CD4-positive, alpha-beta T cell (primary cell): ENCODE results near the gene ACSS2. TPM values are rescaled to one million over a fixed set of nuclear protein-coding genes. Genes with fewer than 3 reads are reported as not detected.

ENCODE experiments used
- ATAC-seq: fragments of 200-7000 bp; cut with Tn5 transposase; one replicate; pipeline ENCODE4 v1.10.0; 2022; ENCODE audit warnings: mild to moderate bottlenecking; ENCODE audit not compliant: poor library complexity
- CTCF ChIA-PET: fragments of 350-600 bp; sonication (Branson Sonifier 250); formaldehyde crosslinking; loops from one replicate; lab custom pipeline; 2021; ENCODE audit warnings: antibody characterized with exemption, inconsistent platforms; lab: Charles Lee
- POLR2A ChIA-PET: fragments of 350-600 bp; sonication (Branson Sonifier 250); formaldehyde crosslinking; loops from one replicate; lab custom pipeline; 2021; ENCODE audit warnings: antibody characterized with exemption, inconsistent platforms; lab: Charles Lee
- DNase-seq, 14 experiments: peaks; one replicate each; pipeline ENCODE4 v3.0.0-alpha.2; 2013 to 2020; ENCODE audit warnings: mixed read lengths in 2 of 14
- H3K27ac ChIP-seq, 2 donors: one replicate each; pipeline versions ENCODE4 v1.5.1 to v1.7.0; 2013; ENCODE audit warnings: low read length in 2 of 2, low read depth in 1 of 2, mild to moderate bottlenecking in 1 of 2
- H3K27me3 ChIP-seq, 2 experiments: 1 replicate in 1 of 2; 2 replicates in 1 of 2; pipeline versions ENCODE4 v1.6.1 to v1.7.0; 2013; ENCODE audit warnings: low read length in 2 of 2, control low read depth in 1 of 2, mild to moderate bottlenecking in 1 of 2, moderate library complexity in 1 of 2; ENCODE audit not compliant: insufficient read depth in 2 of 2, control insufficient read depth in 1 of 2
- H3K36me3 ChIP-seq: one replicate; pipeline ENCODE4 v1.6.1; 2013; ENCODE audit warnings: low read length, control low read depth; ENCODE audit not compliant: insufficient read depth
- H3K4me1 ChIP-seq: one replicate; pipeline ENCODE4 v1.6.1; 2013; ENCODE audit warnings: low read length, control low read depth; ENCODE audit not compliant: insufficient read depth
- H3K4me3 ChIP-seq: one replicate; pipeline ENCODE4 v1.5.1; 2013; ENCODE audit warnings: mild to moderate bottlenecking, low read length, moderate library complexity
- H3K9me3 ChIP-seq, 2 experiments: 1 replicate in 1 of 2; 2 replicates in 1 of 2; pipeline versions ENCODE4 v1.6.1 to v1.7.0; 2013; ENCODE audit warnings: low read length in 2 of 2, mild to moderate bottlenecking in 2 of 2, control low read depth in 1 of 2, moderate library complexity in 1 of 2; ENCODE audit not compliant: control insufficient read depth in 1 of 2, insufficient read depth in 1 of 2
- H3K27ac Mint-ChIP-seq: one replicate; pipeline ENCODE4 v1.8.0; 2020; ENCODE audit warnings: mixed read lengths
- H3K27me3 Mint-ChIP-seq: one replicate; pipeline ENCODE4 v1.8.0; 2021; ENCODE audit warnings: mixed read lengths
- H3K36me3 Mint-ChIP-seq: one replicate; pipeline ENCODE4 v1.8.0; 2021; ENCODE audit warnings: low read depth, mixed read lengths
- H3K4me1 Mint-ChIP-seq: one replicate; pipeline ENCODE4 v1.8.0; 2021; ENCODE audit warnings: low read depth, mixed read lengths
- H3K4me3 Mint-ChIP-seq: one replicate; pipeline ENCODE4 v1.8.0; 2020; ENCODE audit warnings: mild to moderate bottlenecking, mixed read lengths
- H3K9me3 Mint-ChIP-seq: one replicate; pipeline ENCODE4 v1.8.0; 2020; ENCODE audit warnings: mixed read lengths
- CTCF ChIP-seq: fragments of 200-600 bp; IDR thresholded peaks from one replicate; pipeline ENCODE4 v1.8.0; 2022; ENCODE audit warnings: antibody characterized with exemption, mild to moderate bottlenecking
- intact Hi-C, 2 experiments: fragments of 100-400 bp; cut with DNase I in 1 of 2; cut with micrococcal nuclease in 1 of 2; formaldehyde crosslinking; loops; one replicate each; pipeline versions ENCODE4 v1.15.1 to v1.9.0; 2023 to 2025; cut with DNase I, micrococcal nuclease
- total RNA-seq, 174 experiments: library from RNA in 2 of 174; stranded (reverse) in 2 of 174; gene quantifications; one replicate each; pipeline ENCODE4 v1.2.3 and lab custom pipeline; 2021 to 2026

ACSS2 gene
- total RNA-seq, 2 experiments from 2014 or later, result 15.6 to 18.8 TPM

GRCh38 chr20:34871966-34872621 is 4.3 kb upstream of the ACSS2 start:
- POLR2A ChIA-PET, result interaction anchor here (1.0 to 2.8 kb wide), 3 partner anchors 84 to 357 kb away, joined by 4 to 13 read pairs (median 4); partner anchors contain the start of genes GSS and MYH7B

GRCh38 chr20:34872622-34873224 is 3.7 kb upstream of the ACSS2 start, which contains the start of gene GGT7:
Gene GGT7, minus strand, starts transcription at chr20:34872856. Its CDS starts 41 bp downstream, at chr20:34872815.
- Histone ChIP-seq H3K4me1 (peaks cover 55% of the 10 kb centered on the region), H3K9me3 (no peaks in the 10 kb centered on the region), H3K4me3 (peak within 1 kb of the TSS; percentile 61), H3K27me3 (no peaks in the 10 kb centered on the region), H3K36me3 (no peaks in the 10 kb centered on the region), H3K27ac (peak within 1 kb of the TSS in 1 of 2 donors; percentile 14)
- no peaks in the 10 kb centered on the region for H3K27me3 Mint-ChIP-seq
- ATAC-seq, result peak; percentile 64
- peak within 1 kb of the TSS; percentile 90 for H3K4me3 Mint-ChIP-seq
- POLR2A ChIA-PET, result interaction anchor here (1.0 to 2.8 kb wide), 6 partner anchors 9 to 358 kb away, joined by 3 to 13 read pairs (median 4); partner anchors contain the start of genes GSS, MYH7B and TRPC4AP
- intact Hi-C loops, result loop anchor here (1.0 to 10.0 kb wide), 10 partner anchors 48 to 878 kb away; partner anchors contain the start of genes GSS (in 2 of the 2), MYH7B (in 2 of the 2), TRPC4AP (in 2 of the 2) and DYNLRB1 (in 1 of the 2)
- TF ChIP-seq CTCF, result peak; percentile 76
- H3K36me3 Mint-ChIP-seq, result peaks cover 3% of the 10 kb centered on the region
- DNase-seq, result peak; percentile 78 to 93 (median 87)
- peaks cover 76% of the 10 kb centered on the region for H3K4me1 Mint-ChIP-seq
- CTCF ChIA-PET, result interaction anchor here (0.7 to 2.8 kb wide), 4 partner anchors 8 to 582 kb away, joined by 3 to 16 read pairs (median 3); partner anchors contain the start of genes CEP250, GSS and MYH7B
- peak within 1 kb of the TSS; percentile 55 for H3K27ac Mint-ChIP-seq
- H3K9me3 Mint-ChIP-seq, result no peaks in the 10 kb centered on the region

More at GRCh38 chr20:34871966-34872621, 4.3 kb upstream of the ACSS2 start:
- Histone ChIP-seq H3K36me3 (no peaks in the 10 kb centered on the region), H3K27me3 (no peaks in the 10 kb centered on the region), H3K4me3 (peak overlapping the region; percentile 61), H3K27ac (peak overlapping the region in 1 of 2 donors; percentile 14), H3K4me1 (peaks cover 52% of the 10 kb centered on the region), H3K9me3 (no peaks in the 10 kb centered on the region)
- H3K36me3 Mint-ChIP-seq, result peaks cover 3% of the 10 kb centered on the region
- H3K27ac Mint-ChIP-seq, result peak overlapping the region; percentile 55
- no peak for ATAC-seq
- CTCF ChIA-PET, result interaction anchor here (1.0 to 2.8 kb wide), 2 partner anchors 83 to 583 kb away, joined by 3 to 16 read pairs; partner anchors contain the start of genes CEP250, GSS and MYH7B
- no peak for DNase-seq
- H3K4me1 Mint-ChIP-seq, result peaks cover 74% of the 10 kb centered on the region
- H3K4me3 Mint-ChIP-seq, result peak overlapping the region; percentile 82
- intact Hi-C loops, result loop anchor here (1.0 to 10.0 kb wide), 10 partner anchors 47 to 877 kb away; partner anchors contain the start of genes GSS (in 2 of the 2), MYH7B (in 2 of the 2), TRPC4AP (in 2 of the 2) and DYNLRB1 (in 1 of the 2)
- H3K9me3 Mint-ChIP-seq, result no peaks in the 10 kb centered on the region
- no peak for TF ChIP-seq CTCF
- no peaks in the 10 kb centered on the region for H3K27me3 Mint-ChIP-seq

- H3K27ac Mint-ChIP-seq, result peak overlapping the region; percentile 55
- POLR2A ChIA-PET, result interaction anchor here (1.0 to 2.8 kb wide), 4 partner anchors 8 to 219 kb away, joined by 3 to 13 read pairs (median 4); partner anchors contain the start of genes GSS, MYH7B and TRPC4AP
- DNase-seq (no peak), ATAC-seq (no peak)
- Histone ChIP-seq H3K36me3 (no peaks in the 10 kb centered on the region), H3K27ac (no peak overlapping the region), H3K9me3 (no peaks in the 10 kb centered on the region), H3K4me1 (peaks cover 55% of the 10 kb centered on the region), H3K27me3 (no peaks in the 10 kb centered on the region), H3K4me3 (peak overlapping the region; percentile 61)
- CTCF ChIA-PET, result interaction anchor here (0.8 to 2.8 kb wide), 6 partner anchors 9 to 88 kb away, joined by 3 to 21 read pairs (median 6); partner anchors contain the start of genes GSS and MYH7B
- peaks cover 3% of the 10 kb centered on the region for H3K36me3 Mint-ChIP-seq
- H3K4me3 Mint-ChIP-seq, result peak overlapping the region; percentile 90
- intact Hi-C loops, result loop anchor here (1.0 to 10.0 kb wide), 10 partner anchors 49 to 879 kb away; partner anchors contain the start of genes TRPC4AP (in 2 of the 2), DYNLRB1 (in 1 of the 2), EDEM2 (in 1 of the 2) and GSS (in 1 of the 2)
- no peaks in the 10 kb centered on the region for H3K9me3 Mint-ChIP-seq
- no peak for TF ChIP-seq CTCF
- no peaks in the 10 kb centered on the region for H3K27me3 Mint-ChIP-seq
- peaks cover 81% of the 10 kb centered on the region for H3K4me1 Mint-ChIP-seq
Observed at GRCh38 chr20:34873583-34874093, 2.8 kb upstream of the ACSS2 start.
